Liver (tissue), 9 donors: ENCODE data around the gene ELF2. TPM values are rescaled to one million over a fixed set of nuclear protein-coding genes. Genes with fewer than 3 reads are reported as not detected.

ENCODE experiments used
- DNase-seq: peaks from one replicate; pipeline ENCODE4 v3.0.0-alpha.2; 2017; ENCODE audit warnings: low spot score
- H3K27ac ChIP-seq, 2 donors: one replicate each; pipeline ENCODE4 v1.7.0; 2013; ENCODE audit warnings: inconsistent platforms in 2 of 2, low read length in 2 of 2, control low read depth in 1 of 2, low read depth in 1 of 2, mild to moderate bottlenecking in 1 of 2
- H3K27me3 ChIP-seq, 4 donors: one replicate each; pipeline versions ENCODE4 v1.6.1 to v1.7.0; 2013; ENCODE audit warnings: low read length in 3 of 4, inconsistent platforms in 1 of 4, mild to moderate bottlenecking in 1 of 4, moderate library complexity in 1 of 4; ENCODE audit not compliant: control insufficient read depth in 4 of 4, insufficient read depth in 4 of 4
- H3K36me3 ChIP-seq, 4 donors: one replicate each; pipeline versions ENCODE4 v1.6.1 to v1.7.0; 2013; ENCODE audit warnings: low read length in 3 of 4, mild to moderate bottlenecking in 3 of 4, low read depth in 1 of 4, moderate library complexity in 1 of 4; ENCODE audit not compliant: control insufficient read depth in 4 of 4, insufficient read depth in 3 of 4
- H3K4me1 ChIP-seq, 4 donors: one replicate each; pipeline versions ENCODE4 v1.6.1 to v1.7.0; 2013; ENCODE audit warnings: low read length in 3 of 4, mild to moderate bottlenecking in 3 of 4, moderate library complexity in 1 of 4; ENCODE audit not compliant: control insufficient read depth in 4 of 4, insufficient read depth in 4 of 4
- H3K4me3 ChIP-seq, 3 donors: one replicate each; pipeline versions ENCODE4 v1.6.1 to v1.7.0; 2013; ENCODE audit warnings: low read length in 3 of 3, control low read depth in 1 of 3, low read depth in 1 of 3, mild to moderate bottlenecking in 1 of 3
- H3K9ac ChIP-seq, 2 donors: one replicate each; pipeline ENCODE4 v1.7.0; 2013; ENCODE audit warnings: low read length in 2 of 2, mild to moderate bottlenecking in 2 of 2, moderate library complexity in 2 of 2, control low read depth in 1 of 2, low read depth in 1 of 2
- H3K9me3 ChIP-seq, 4 donors: one replicate each; pipeline versions ENCODE4 v1.6.1 to v1.7.0; 2013; ENCODE audit warnings: low read length in 3 of 4; ENCODE audit not compliant: control insufficient read depth in 4 of 4
- EGR1 ChIP-seq, 2 donors: IDR thresholded peaks; 2 replicates each; pipeline ENCODE4 v1.6.1; 2016 to 2018; ENCODE audit warnings: antibody characterized with exemption in 2 of 2, low read depth in 2 of 2
- FOXA1 ChIP-seq: IDR thresholded peaks from 2 replicates; pipeline ENCODE4 v1.6.1; 2016; ENCODE audit warnings: antibody characterized with exemption
- FOXA2 ChIP-seq: IDR thresholded peaks from 2 replicates; pipeline ENCODE4 v1.6.1; 2016; ENCODE audit warnings: antibody characterized with exemption
- GABPA ChIP-seq, 2 donors: IDR thresholded peaks in 1 of 2; conservative IDR thresholded peaks in 1 of 2; 2 replicates each; pipeline ENCODE4 v1.6.1; 2016; ENCODE audit warnings: antibody characterized with exemption in 2 of 2, mild to moderate bottlenecking in 1 of 2, moderate library complexity in 1 of 2
- HNF4A ChIP-seq, 2 donors: conservative IDR thresholded peaks; 2 replicates each; pipeline ENCODE4 v1.6.1; 2016; ENCODE audit warnings: antibody characterized with exemption in 2 of 2, mild to moderate bottlenecking in 2 of 2
- HNF4G ChIP-seq: IDR thresholded peaks from 2 replicates; pipeline ENCODE4 v1.6.1; 2016; ENCODE audit warnings: antibody characterized with exemption
- JUND ChIP-seq, 2 donors: IDR thresholded peaks; 2 replicates each; pipeline ENCODE4 v1.6.1; 2016; ENCODE audit warnings: antibody characterized with exemption in 2 of 2
- NR2F2 ChIP-seq: IDR thresholded peaks from 2 replicates; pipeline ENCODE4 v1.6.1; 2016; ENCODE audit warnings: antibody characterized with exemption
- RAD21 ChIP-seq, 2 donors: IDR thresholded peaks; 2 replicates each; pipeline ENCODE4 v1.6.1; 2016; ENCODE audit warnings: antibody characterized with exemption in 2 of 2, mild to moderate bottlenecking in 2 of 2
- RXRA ChIP-seq, 2 donors: IDR thresholded peaks; 2 replicates each; pipeline ENCODE4 v1.6.1; 2017 to 2018; ENCODE audit warnings: antibody characterized with exemption in 2 of 2, mild to moderate bottlenecking in 1 of 2
- SP1 ChIP-seq: IDR thresholded peaks from 2 replicates; pipeline ENCODE4 v1.6.1; 2018; ENCODE audit warnings: antibody characterized with exemption, mild to moderate bottlenecking
- TAF1 ChIP-seq: conservative IDR thresholded peaks from 2 replicates; pipeline ENCODE4 v1.6.1; 2016; ENCODE audit warnings: antibody characterized with exemption, mild to moderate bottlenecking
- YY1 ChIP-seq: IDR thresholded peaks from 2 replicates; pipeline ENCODE4 v1.6.1; 2016; ENCODE audit warnings: antibody characterized with exemption, mild to moderate bottlenecking
- WGBS: extraction: QIAGEN DNeasy Blood & Tissue Kit; methylation state at CpG from one replicate; pipeline ENCODE4 v1.1.7; 2013; 5-methylcytosine and 5-hydroxymethylcytosine counted together
- polyA plus RNA-seq, 2 donors: library from polyadenylated mRNA; stranded (reverse) in 1 of 2; unstranded in 1 of 2; fragments of 200-250 nt in 1 of 2; fragments of >200 nt in 1 of 2; fragmentation: Nextera tagmentation in 1 of 2; extraction: Ambion mirVana in 1 of 2; gene quantifications; one replicate each; pipeline versions ENCODE4 v1.2.1 to v1.2.3, GENCODE V29; 2013 to 2015
- total RNA-seq, 2 donors: library from RNA; depleted of rRNA; stranded (reverse); fragments of >200 nt; gene quantifications; one replicate each; pipeline ENCODE4 v1.2.3, GENCODE V29; 2014
- TF ChIP-seq, protein P1 (sequence below): IDR thresholded peaks from 2 replicates; pipeline ENCODE4 v1.6.1; 2016; ENCODE audit warnings: antibody characterized with exemption
- TF ChIP-seq, protein P2 (sequence below): IDR thresholded peaks from 2 replicates; pipeline ENCODE4 v1.6.1; 2016; ENCODE audit warnings: antibody characterized with exemption, mild to moderate bottlenecking
- TF ChIP-seq, protein P3 (sequence below): IDR thresholded peaks from 2 replicates; pipeline ENCODE4 v1.6.1; 2016; ENCODE audit warnings: antibody characterized with exemption
- TF ChIP-seq, protein P4 (sequence below): fragments of 150-350 bp; IDR thresholded peaks from 2 replicates; pipeline ENCODE4 v1.5.1; 2017; ENCODE audit warnings: improper control_type of control experiment, low read depth, low read length; ENCODE audit not compliant: missing input control
- TF ChIP-seq, protein P5 (sequence below): IDR thresholded peaks from 2 replicates; pipeline ENCODE4 v1.6.1; 2016; ENCODE audit warnings: antibody characterized with exemption
- donor health status: healthy.
- donor health status: healthy.
- donor health status: healthy.
- donor health status: healthy.
- donor health status: healthy.

The ELF2 gene
- total and polyA plus RNA-seq, 4 donors: 8.1 to 35.3 (median 24.1) TPM

DNA sequence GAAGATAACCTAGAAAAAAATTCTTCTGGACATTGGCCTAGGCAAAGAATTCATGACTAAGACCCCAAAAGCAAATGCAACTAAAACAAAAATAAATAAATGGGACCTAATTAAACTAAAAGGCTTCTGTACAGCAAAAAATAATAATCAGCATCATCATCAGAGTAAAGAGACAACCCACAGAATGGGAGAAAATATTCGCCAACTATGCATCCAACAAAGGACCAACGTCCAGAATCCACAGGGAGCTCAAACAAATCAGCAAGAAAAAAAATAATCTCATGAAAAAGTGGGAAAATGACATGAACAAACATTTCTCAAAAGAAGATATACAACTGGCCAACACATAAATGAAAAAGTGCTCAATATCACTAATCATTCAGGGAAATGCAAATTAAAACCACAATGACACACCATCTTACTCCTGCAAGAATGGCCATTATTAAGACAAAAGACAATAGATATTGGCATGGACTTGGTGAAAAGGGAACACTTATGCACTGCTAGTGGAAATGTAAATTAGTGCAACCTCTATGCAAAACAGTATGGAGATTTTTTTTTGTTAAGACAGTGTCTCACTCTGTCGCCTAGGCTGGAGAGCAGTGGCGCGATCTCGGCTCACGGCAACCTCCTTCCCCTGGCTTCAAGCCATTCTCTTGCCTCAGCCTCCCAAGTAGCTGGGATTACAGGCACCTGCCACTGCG is 29.9 kb downstream of the ELF2 start:
- no peaks in the 10 kb centered on the region for H3K27me3 ChIP-seq
- H3K9me3 ChIP-seq: no peaks in the 10 kb centered on the region
- no peak overlapping the region for H3K9ac ChIP-seq
- TF ChIP-seq YY1: no peak
- no peak for TF ChIP-seq JUND (IDR thresholded peaks at IDR 0.05)
- no peak for TF ChIP-seq SP1
- no peak overlapping the region for H3K4me3 ChIP-seq
- no peak for DNase-seq
- 97% methylated on average over 8 of the region's 8 CpGs for WGBS
- no peak overlapping the region for H3K27ac ChIP-seq
- peaks cover 0 to 17% (median 4%) of the 10 kb centered on the region in 4 donors for H3K4me1 ChIP-seq
- H3K36me3 ChIP-seq: no peaks in the 10 kb centered on the region

DNA sequence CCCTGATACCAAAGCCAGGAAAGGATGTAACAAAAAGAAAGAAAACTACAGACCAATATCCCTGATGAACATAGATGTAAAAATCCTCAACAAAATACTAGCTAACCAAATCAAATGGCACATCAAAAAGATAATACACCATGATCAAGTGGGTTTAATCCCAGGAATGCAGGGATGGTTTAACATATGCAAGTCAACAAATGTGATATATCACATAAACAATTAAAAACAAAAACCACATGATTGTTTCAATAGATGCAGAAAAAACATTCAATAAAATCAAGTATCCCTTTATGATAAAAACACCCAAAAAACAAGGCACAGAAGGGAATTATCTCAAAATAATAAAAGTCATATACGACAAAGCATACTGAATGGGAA is 31.5 kb downstream of the ELF2 start:
- Histone ChIP-seq H3K4me3 (no peak overlapping the region), H3K9ac (no peak overlapping the region), H3K4me1 (peaks cover 0 to 17% (median 4%) of the 10 kb centered on the region in 4 donors), H3K36me3 (no peaks in the 10 kb centered on the region), H3K27me3 (no peaks in the 10 kb centered on the region), H3K27ac (no peak overlapping the region), H3K9me3 (no peaks in the 10 kb centered on the region)
- DNase-seq: no peak
- WGBS: 100% methylated on average over 1 of the region's 1 CpG
- TF ChIP-seq SP1 (no peak), RXRA (IDR thresholded peaks at IDR 0.05) (no peak), EGR1 (IDR thresholded peaks at IDR 0.05; ENCODE audit: low read depth in 2 of 2) (no peak), HNF4G (no peak), GABPA (IDR thresholded peaks at IDR 0.05 in 1 of 2, conservative IDR thresholded peaks at IDR 0.05 in 1 of 2) (no peak), RAD21 (IDR thresholded peaks at IDR 0.05) (no peak), FOXA1 (no peak), JUND (IDR thresholded peaks at IDR 0.05) (no peak), YY1 (no peak), TAF1 (no peak), HNF4A (conservative IDR thresholded peaks at IDR 0.05) (no peak), NR2F2 (no peak), FOXA2 (no peak)
- TF ChIP-seq, protein P1, sequence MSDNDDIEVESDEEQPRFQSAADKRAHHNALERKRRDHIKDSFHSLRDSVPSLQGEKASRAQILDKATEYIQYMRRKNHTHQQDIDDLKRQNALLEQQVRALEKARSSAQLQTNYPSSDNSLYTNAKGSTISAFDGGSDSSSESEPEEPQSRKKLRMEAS: no peak
- TF ChIP-seq, protein P2, sequence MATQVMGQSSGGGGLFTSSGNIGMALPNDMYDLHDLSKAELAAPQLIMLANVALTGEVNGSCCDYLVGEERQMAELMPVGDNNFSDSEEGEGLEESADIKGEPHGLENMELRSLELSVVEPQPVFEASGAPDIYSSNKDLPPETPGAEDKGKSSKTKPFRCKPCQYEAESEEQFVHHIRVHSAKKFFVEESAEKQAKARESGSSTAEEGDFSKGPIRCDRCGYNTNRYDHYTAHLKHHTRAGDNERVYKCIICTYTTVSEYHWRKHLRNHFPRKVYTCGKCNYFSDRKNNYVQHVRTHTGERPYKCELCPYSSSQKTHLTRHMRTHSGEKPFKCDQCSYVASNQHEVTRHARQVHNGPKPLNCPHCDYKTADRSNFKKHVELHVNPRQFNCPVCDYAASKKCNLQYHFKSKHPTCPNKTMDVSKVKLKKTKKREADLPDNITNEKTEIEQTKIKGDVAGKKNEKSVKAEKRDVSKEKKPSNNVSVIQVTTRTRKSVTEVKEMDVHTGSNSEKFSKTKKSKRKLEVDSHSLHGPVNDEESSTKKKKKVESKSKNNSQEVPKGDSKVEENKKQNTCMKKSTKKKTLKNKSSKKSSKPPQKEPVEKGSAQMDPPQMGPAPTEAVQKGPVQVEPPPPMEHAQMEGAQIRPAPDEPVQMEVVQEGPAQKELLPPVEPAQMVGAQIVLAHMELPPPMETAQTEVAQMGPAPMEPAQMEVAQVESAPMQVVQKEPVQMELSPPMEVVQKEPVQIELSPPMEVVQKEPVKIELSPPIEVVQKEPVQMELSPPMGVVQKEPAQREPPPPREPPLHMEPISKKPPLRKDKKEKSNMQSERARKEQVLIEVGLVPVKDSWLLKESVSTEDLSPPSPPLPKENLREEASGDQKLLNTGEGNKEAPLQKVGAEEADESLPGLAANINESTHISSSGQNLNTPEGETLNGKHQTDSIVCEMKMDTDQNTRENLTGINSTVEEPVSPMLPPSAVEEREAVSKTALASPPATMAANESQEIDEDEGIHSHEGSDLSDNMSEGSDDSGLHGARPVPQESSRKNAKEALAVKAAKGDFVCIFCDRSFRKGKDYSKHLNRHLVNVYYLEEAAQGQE: no peak
- TF ChIP-seq, protein P3, sequence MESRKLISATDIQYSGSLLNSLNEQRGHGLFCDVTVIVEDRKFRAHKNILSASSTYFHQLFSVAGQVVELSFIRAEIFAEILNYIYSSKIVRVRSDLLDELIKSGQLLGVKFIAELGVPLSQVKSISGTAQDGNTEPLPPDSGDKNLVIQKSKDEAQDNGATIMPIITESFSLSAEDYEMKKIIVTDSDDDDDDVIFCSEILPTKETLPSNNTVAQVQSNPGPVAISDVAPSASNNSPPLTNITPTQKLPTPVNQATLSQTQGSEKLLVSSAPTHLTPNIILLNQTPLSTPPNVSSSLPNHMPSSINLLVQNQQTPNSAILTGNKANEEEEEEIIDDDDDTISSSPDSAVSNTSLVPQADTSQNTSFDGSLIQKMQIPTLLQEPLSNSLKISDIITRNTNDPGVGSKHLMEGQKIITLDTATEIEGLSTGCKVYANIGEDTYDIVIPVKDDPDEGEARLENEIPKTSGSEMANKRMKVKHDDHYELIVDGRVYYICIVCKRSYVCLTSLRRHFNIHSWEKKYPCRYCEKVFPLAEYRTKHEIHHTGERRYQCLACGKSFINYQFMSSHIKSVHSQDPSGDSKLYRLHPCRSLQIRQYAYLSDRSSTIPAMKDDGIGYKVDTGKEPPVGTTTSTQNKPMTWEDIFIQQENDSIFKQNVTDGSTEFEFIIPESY: no peak
- TF ChIP-seq, protein P4, sequence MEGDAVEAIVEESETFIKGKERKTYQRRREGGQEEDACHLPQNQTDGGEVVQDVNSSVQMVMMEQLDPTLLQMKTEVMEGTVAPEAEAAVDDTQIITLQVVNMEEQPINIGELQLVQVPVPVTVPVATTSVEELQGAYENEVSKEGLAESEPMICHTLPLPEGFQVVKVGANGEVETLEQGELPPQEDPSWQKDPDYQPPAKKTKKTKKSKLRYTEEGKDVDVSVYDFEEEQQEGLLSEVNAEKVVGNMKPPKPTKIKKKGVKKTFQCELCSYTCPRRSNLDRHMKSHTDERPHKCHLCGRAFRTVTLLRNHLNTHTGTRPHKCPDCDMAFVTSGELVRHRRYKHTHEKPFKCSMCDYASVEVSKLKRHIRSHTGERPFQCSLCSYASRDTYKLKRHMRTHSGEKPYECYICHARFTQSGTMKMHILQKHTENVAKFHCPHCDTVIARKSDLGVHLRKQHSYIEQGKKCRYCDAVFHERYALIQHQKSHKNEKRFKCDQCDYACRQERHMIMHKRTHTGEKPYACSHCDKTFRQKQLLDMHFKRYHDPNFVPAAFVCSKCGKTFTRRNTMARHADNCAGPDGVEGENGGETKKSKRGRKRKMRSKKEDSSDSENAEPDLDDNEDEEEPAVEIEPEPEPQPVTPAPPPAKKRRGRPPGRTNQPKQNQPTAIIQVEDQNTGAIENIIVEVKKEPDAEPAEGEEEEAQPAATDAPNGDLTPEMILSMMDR: no peak
- TF ChIP-seq, protein P5, sequence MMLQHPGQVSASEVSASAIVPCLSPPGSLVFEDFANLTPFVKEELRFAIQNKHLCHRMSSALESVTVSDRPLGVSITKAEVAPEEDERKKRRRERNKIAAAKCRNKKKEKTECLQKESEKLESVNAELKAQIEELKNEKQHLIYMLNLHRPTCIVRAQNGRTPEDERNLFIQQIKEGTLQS: no peak
